ENCODE results near the gene PCDHGC5. TPM values are rescaled to one million over a fixed set of nuclear protein-coding genes. Genes with fewer than 3 reads are reported as not detected.
A peak's percentile ranks its signal among the peaks of the same experiment; 100 is the strongest.

The PCDHGC5 gene
- total and polyA plus RNA-seq, 2 donors (not counting 1 experiment from before 2014, with no cell fraction given), result 0.10 to 0.67 TPM

GRCh38 chr5:141506381-141507155, 17.7 kb downstream of the PCDHGC5 start:
- Histone ChIP-seq H3K9me3 (ENCODE audit: control extremely low read depth in 1 of 3, control insufficient read depth in 2 of 3, insufficient read depth in 1 of 3, low read length in 2 of 3) (peaks cover 0 to 6% (median 0%) of the 10 kb centered on the region in 3 donors), H3K4me1 (ENCODE audit: control insufficient read depth in 2 of 2, insufficient read depth in 2 of 2, low read length in 2 of 2) (peaks cover 30 to 51% of the 10 kb centered on the region in 2 donors), H4K20me1 (ENCODE audit: control insufficient read depth, insufficient read depth, low read length, poor library complexity, severe bottlenecking) (no peaks in the 10 kb centered on the region), H3K27ac (ENCODE audit: low read length in 2 of 2) (no peak overlapping the region), H2AFZ (ENCODE audit: insufficient read depth, low read depth, low read length, poor library complexity, severe bottlenecking) (no peak overlapping the region), H3K4me2 (replicated peaks; ENCODE audit: low read depth, low read length, poor library complexity, severe bottlenecking) (no peak overlapping the region), H3K36me3 (replicated peaks in 1 of 2; ENCODE audit: control extremely low read depth in 1 of 2, control insufficient read depth in 1 of 2, extremely low read depth in 1 of 2, insufficient read depth in 2 of 2, low read length in 1 of 2) (no peaks in the 10 kb centered on the region), H3K4me3 (ENCODE audit: control extremely low read depth in 1 of 5, extremely low read depth in 1 of 5, insufficient read depth in 1 of 5, low read depth in 2 of 5, low read length in 4 of 5) (no peak overlapping the region), H3K27me3 (replicated peaks in 1 of 4; ENCODE audit: control extremely low read depth in 1 of 4, control insufficient read depth in 3 of 4, insufficient read depth in 4 of 4, low read length in 3 of 4) (no peaks in the 10 kb centered on the region), H3K9ac (ENCODE audit: low read length) (no peak overlapping the region), H3K79me2 (ENCODE audit: control insufficient read depth, insufficient read depth, low read length) (no peaks in the 10 kb centered on the region)
- peaks cover 55% of the 10 kb centered on the region for H3K4me1 Mint-ChIP-seq
- WGBS (ENCODE audit: insufficient coverage), result 91% methylated on average over 5 of the region's 8 CpGs
- ChIA-PET POLR2A (interaction anchor here (0.6 to 1.4 kb wide), 3 partner anchors 14 to 101 kb away, joined by 4 to 9 read pairs (median 6); no protein-coding TSS in a partner anchor), CTCF (interaction anchor here (1.0 to 12.8 kb wide), 6 partner anchors 17 to 93 kb away, joined by 3 to 176 read pairs (median 4); partner anchors contain the start of genes PCDHGA10, PCDHGA11, PCDHGC3 and PCDHGC5)
- intact Hi-C loops (cut with micrococcal nuclease), result no loop called here
- H3K27ac Mint-ChIP-seq, result peak overlapping the region; percentile 73
- TF ChIP-seq CTCF (IDR thresholded peaks at IDR 0.05) (no peak), EZH2 (IDR thresholded peaks at IDR 0.05; ENCODE audit: borderline replicate concordance, insufficient read depth, low read depth, low read length, poor library complexity, severe bottlenecking) (no peak)
- peak overlapping the region; percentile 59 for H3K4me3 Mint-ChIP-seq
- H3K9me3 Mint-ChIP-seq (ENCODE audit: insufficient read depth), result peaks cover 3% of the 10 kb centered on the region
- no peak for ATAC-seq (ENCODE audit: low read depth)
- no peak for DNase-seq
- no peaks in the 10 kb centered on the region for H3K27me3 Mint-ChIP-seq
